Astrocyte of the cerebellum (primary cell): ENCODE results near the gene EVA1A.
A peak's percentile ranks its signal among the peaks of the same experiment; 100 is the strongest.

Experiments used
- DNase-seq: peaks from one replicate; pipeline ENCODE4 v3.0.0-alpha.2; 2011; ENCODE audit warnings: low read depth
- H3K4me3 ChIP-seq: 2 replicates; pipeline ENCODE4 v1.5.1; 2011; ENCODE audit warnings: mild to moderate bottlenecking, low read depth, low read length, moderate library complexity
- in situ Hi-C: cut with HindIII; loops from 2 replicates; pipeline ENCODE4 v1.10.0; 2017; ENCODE audit warnings: low sequenced_read_pairs
- TF ChIP-seq, protein P1 (sequence below): IDR thresholded peaks from 2 replicates; pipeline ENCODE4 v1.5.1; 2012; ENCODE audit warnings: low read length, low read depth, moderate library complexity, mild to moderate bottlenecking; ENCODE audit errors: missing control alignments

The EVA1A gene, protein sequence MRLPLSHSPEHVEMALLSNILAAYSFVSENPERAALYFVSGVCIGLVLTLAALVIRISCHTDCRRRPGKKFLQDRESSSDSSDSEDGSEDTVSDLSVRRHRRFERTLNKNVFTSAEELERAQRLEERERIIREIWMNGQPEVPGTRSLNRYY

DNA sequence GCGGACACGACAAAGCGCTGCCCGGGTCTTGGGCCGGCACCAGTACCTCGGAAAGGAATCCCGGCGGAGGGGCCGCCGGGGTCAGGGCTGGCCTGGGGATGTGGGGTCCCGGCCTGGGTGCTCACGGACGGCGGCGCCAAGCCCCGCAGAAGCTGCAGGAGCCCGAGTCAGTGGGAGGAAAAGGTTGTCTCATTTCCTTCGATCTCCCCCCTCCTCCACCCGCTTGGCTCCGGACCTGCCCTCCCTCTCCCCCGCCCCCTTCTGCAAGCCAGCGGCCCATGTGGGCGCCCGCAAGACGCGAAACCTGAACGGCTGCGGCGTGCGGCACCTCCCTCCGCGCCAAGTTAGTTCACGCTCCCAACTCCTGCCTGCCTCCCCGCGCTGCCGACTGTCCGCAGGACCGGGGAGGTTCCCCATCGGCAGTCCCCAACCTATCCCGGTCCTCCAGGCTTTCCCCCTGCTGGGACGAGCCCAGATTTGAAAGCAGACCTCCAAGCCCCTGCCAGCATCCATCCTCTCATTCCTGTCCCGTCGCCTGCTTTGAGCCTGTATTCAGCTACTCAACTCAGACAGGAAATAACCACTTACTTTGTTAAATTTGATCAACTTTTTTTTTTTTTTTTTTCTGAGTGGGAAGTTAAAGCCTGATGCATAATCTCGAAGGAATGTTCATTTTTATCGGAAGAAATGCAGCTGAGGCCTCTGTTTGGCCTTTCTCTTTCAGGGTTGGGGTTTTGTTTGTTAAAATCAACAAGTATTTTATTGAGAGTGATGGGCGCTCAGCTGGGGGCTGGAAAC lies at the start of gene EVA1A:
Gene EVA1A, minus strand, starts transcription at position 172 of the 798 bp plus-strand sequence. CDS start 42,799 bp downstream, outside the sequence.
- DNase-seq: peak; percentile 61
- TF ChIP-seq, protein P1, sequence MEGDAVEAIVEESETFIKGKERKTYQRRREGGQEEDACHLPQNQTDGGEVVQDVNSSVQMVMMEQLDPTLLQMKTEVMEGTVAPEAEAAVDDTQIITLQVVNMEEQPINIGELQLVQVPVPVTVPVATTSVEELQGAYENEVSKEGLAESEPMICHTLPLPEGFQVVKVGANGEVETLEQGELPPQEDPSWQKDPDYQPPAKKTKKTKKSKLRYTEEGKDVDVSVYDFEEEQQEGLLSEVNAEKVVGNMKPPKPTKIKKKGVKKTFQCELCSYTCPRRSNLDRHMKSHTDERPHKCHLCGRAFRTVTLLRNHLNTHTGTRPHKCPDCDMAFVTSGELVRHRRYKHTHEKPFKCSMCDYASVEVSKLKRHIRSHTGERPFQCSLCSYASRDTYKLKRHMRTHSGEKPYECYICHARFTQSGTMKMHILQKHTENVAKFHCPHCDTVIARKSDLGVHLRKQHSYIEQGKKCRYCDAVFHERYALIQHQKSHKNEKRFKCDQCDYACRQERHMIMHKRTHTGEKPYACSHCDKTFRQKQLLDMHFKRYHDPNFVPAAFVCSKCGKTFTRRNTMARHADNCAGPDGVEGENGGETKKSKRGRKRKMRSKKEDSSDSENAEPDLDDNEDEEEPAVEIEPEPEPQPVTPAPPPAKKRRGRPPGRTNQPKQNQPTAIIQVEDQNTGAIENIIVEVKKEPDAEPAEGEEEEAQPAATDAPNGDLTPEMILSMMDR: no peak
- in situ Hi-C loops: loop anchor here (5.0 kb wide), 1 partner anchor 39 kb away; no protein-coding TSS in a partner anchor
- H3K4me3 ChIP-seq: peak within 1 kb of the TSS; percentile 76

DNA sequence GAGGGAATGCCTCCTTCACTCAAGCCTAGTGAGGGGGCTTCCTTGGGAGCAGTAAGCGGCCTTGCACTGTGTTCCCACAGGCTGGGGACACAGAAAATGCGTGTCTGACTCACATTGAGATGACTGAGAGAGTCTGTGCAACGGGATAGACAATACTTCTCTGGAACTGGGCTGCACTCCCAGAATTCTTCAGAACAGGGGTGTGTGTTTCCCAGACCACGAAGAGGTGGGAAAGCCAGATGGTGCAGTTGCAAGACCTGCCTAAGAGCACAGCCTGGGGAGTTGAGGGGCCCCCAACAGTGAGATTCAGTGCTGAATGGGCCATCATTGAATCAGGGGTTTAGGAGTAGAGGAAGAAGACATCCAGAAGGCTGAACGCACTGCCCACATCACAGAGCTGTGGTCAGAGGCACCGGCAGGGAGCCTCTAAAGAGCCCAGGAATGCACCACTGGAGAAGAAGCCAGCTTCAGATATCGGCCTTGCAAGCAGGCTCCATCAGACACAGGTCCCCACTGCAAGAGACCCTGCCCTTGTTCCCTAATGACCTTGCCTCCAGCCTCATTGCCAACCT lies 49.3 kb upstream of the EVA1A start:
- H3K4me3 ChIP-seq: no peak overlapping the region
- peak; percentile 91 for DNase-seq
- in situ Hi-C loops: no loop called here
- TF ChIP-seq, protein P1: no peak

DNA sequence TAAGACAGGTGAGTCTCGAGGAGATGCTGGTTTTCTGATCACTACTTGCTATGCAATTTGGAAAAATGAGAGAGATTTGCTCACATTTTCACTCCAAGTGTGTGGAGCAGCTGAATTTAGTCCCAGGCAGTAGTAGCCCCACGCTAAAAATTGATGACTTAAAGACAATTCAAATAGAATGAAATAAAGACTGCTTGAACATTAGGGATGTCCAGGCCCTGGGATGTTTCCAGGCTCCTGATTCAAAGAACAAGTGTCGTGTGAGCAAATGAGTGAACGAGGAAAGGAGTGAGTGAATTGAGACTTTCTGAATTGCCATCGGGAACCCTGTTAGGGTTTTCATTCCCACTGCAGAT lies 48.6 kb upstream of the EVA1A start:
- TF ChIP-seq, protein P1: no peak
- DNase-seq: no peak
- no peak overlapping the region for H3K4me3 ChIP-seq
- in situ Hi-C loops: no loop called here

DNA sequence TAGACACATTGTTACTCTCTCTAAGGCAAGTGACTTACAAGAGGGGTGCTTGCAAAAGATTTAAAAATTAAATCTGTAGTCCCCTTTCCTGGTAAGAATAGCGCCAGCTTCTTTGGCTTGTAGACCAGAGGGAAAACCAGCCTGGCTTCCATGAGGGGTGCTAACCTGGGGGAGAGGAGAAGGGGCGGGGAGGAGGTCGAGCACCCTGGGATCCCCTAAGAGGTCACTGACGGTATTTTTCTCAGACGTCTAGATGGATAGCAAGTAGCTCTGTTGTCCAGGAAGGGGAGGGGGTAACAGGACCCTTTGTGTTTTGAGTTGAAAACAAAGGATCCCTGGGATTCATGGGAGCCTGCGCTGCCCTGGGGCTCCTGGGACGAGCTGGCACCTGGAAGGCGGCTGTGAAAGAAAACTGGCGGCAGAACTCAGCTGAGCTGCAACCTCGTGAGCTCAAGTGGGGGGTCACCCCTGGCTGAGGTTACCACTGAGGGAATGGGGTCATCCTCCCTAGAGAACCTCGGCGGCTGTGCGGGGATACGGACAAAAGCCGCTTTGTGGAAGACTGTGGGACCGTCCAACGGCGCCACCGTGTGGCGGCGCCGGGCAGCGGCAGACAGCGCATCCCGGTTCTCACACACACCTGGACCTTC lies 48.1 kb upstream of the EVA1A start:
- in situ Hi-C loops: no loop called here
- peak overlapping the region; percentile 1 for H3K4me3 ChIP-seq
- TF ChIP-seq, protein P1: peak; percentile 96
- no peak for DNase-seq

DNA sequence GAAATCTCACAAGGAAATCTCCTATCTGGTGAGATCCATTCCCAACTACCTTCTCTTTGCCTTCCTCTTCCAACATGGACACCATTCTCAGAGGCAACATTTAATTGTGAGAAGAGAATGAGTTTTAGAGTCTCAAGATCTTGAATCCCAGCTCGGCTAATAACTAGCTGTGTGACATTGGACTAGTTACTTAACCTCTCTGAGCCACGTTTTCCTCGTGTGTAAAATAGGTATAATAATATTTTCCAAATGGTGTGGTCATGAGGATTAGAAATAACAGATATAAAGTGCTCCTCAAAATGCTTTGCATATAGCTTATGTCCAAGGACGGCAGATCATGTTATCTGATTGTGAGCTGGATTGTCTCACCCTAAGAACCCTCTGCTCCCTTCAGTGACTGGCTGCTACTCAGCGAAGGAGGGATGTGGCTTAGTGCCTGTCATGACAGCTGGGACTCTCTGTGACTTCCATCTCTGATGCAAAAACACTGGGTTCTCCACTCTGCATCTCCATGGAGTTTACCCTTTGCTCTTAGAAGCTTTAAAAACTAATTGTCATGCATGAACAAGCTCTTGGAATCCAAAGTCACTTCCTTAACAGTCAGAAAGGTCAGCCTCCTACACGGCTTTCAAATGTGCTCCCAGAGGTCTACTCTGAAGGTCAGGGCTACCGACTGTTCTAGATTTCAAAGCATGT lies 47.4 kb upstream of the EVA1A start:
- no peak overlapping the region for H3K4me3 ChIP-seq
- DNase-seq: no peak
- TF ChIP-seq, protein P1: no peak
- in situ Hi-C loops: no loop called here

DNA sequence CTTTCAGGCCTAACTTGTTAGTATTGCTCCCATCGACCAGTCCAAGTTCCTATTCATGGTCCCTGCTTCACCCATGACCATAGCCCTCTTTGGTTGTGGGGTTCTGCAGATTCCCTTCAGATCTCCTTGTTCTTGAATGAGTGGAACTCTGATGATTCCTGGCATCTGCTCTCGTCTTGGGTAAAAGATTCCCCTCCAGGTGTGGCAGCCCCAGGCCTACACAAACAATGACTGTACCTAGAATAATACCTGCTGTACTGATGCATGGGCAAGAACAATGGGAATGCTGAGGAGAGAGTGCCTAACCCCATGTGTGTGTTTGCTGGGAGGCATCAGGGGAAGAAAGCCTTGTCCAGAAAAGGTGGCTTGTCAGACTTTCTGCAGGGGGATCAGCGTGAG lies 46.7 kb upstream of the EVA1A start:
- H3K4me3 ChIP-seq: no peak overlapping the region
- DNase-seq: no peak
- TF ChIP-seq, protein P1: no peak
- in situ Hi-C loops: no loop called here
